Stimulated activated CD4-positive, alpha-beta T cell treated with anti-CD3 and anti-CD28 coated beads, Interleukin-12 subunit alpha, Interleukin-12 subunit beta, amount 100 ng/mL, for 4 hours (primary cell): ENCODE data around the gene PXK.

Experiments
- DNase-seq: peaks from one replicate; pipeline ENCODE4 v3.0.0-alpha.2; 2020

Gene PXK

GRCh38 chr3:58386626-58387365, 54.1 kb downstream of the PXK start:
- DNase-seq = no peak

GRCh38 chr3:58387650-58388546, 55.2 kb downstream of the PXK start:
- DNase-seq = no peak

DNA sequence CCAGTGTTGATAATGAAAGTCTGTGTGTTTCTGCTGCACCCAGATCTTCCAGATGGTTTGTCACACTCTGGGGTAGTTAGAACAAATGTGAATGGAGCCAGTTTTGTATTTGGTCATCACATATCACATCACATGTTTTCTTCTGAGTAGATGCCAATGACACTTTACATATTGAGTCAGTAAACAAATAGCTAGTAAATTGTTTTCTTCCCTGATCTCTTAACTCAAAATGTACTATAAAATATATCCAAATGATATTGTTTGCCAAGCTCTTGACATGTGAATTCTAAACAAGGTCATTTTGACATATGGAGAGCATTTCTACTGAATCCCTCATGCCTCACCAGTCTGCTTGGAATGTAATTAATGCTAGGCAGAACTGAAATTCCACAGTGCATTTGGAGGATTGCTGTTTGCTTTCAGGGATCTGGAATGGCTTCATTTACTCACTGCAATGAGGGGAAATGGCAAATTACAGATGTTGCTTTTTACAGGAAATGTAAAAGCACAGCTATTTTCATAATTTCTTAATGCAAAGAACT, 55.9 kb downstream of the PXK start:
- no peak for DNase-seq

GRCh38 chr3:58391156-58391865, 58.6 kb downstream of the PXK start:
- no peak for DNase-seq

DNA sequence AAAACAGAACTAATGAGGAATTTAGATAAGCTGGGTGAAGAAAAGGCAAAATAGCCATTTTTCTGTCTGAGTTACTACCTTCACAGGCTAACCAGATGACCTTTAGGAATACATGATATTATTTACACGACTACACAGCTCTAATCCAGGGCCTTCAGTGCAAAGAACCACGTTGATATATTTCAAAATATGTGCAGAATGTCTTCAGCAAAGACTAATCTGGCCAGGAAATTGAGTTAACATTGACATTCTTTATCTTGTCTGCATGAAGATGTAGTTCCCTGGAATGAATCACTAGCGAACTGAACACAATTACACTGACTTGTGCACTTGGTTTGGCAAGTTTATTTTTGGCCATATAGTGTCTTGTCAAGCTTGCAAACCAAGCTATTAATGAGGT, 59.5 kb downstream of the PXK start:
- DNase-seq = no peak

DNA sequence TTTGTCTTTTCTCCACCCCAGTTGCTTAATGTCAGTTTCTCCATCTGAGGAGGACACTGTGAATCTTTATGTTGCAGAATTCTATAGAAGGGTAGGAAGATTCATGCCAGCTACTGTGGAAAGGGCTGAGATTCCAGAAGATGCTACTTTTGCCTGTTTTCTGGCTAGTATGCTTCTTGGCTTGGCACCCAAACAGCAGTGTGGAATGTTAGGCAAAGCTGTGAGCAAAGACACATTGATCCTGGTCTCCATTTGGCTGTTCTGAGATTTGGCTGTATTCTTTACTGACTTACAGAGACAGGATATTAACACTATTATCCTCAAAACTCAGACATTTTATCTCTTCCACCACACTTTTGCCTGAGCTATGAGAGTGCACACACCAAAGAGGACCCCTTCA, 61.6 kb downstream of the PXK start:
- DNase-seq = no peak

GRCh38 chr3:58398669-58399333, 66.1 kb downstream of the PXK start:
- no peak for DNase-seq

- no peak for DNase-seq
Measured at GRCh38 chr3:58403513-58404109, 70.9 kb downstream of the PXK start.

GRCh38 chr3:58404396-58404795, 71.7 kb downstream of the PXK start:
- no peak for DNase-seq

- DNase-seq = no peak
Measured at GRCh38 chr3:58408906-58409305, 76.2 kb downstream of the PXK start.

DNA sequence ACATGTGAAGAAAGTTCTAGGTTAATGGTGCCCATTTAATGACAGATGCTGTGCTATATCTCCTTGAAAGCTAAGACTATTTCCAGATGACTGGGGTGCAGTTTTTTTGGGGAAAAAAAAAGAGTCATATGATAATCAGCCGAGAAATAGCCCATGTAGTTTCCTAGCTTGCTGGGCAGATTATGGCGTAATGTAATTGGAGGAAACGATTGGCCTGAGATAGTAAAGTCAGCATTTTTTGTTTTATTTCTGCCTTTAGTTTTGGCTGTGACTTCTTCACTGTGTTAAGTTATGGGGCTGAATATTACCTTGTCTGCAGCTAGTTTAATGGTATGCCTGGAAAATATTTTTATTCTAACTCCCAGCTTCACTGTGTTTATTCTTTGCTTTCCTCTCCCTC, 77.0 kb downstream of the PXK start:
- no peak for DNase-seq

GRCh38 chr3:58411036-58411435, 78.3 kb downstream of the PXK start:
- DNase-seq = no peak

DNA sequence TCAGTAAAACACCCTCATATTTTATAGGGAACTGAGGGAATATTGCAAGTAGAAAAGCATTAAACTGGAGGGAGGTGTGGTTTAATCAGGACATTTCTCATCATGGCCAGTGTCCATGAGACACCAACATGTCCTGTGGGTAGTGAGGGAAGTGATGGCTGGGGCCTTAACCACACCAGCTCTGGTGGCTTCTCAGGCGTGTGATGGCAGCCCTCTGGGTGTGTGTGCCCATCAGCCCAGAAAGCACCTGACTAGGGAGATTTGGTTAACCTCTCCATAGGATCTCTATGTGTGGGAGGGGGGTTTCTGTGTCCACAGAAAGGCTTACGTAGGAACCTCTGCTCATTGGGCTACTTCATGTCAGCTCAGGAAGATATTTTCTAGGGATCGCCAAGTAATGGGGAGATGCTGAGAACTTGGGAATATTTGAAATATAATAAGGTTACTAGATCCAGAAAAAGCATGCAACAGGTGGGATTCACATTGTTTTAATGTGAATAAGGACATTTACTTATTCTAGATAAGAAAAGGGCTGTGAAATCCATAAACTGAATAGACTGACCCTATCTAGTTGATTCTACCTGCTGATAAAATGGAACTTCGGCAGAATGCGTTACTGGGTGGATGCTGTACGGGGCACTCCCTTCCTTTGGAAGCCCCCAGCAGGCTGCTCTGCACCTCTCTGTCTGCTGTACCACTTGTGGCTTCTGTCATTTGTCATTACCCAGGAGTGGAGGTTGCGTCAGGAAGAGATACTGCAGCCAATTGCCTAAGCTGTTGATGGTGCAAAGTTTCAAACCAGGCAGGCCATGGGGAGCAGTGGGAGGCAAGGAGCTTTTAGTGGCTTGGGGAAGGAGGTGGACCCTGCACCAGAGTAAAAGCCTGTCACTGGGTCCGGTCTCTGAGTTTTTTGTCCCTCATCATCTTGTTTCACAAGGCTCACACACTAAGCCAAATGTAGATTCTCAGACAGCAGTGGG, 79.4 kb downstream of the PXK start:
- DNase-seq = no peak

GRCh38 chr3:58414538-58415197, 82.0 kb downstream of the PXK start:
- peak; percentile 22 for DNase-seq

- no peak for DNase-seq
Measured at GRCh38 chr3:58416191-58416590, 83.5 kb downstream of the PXK start.

DNA sequence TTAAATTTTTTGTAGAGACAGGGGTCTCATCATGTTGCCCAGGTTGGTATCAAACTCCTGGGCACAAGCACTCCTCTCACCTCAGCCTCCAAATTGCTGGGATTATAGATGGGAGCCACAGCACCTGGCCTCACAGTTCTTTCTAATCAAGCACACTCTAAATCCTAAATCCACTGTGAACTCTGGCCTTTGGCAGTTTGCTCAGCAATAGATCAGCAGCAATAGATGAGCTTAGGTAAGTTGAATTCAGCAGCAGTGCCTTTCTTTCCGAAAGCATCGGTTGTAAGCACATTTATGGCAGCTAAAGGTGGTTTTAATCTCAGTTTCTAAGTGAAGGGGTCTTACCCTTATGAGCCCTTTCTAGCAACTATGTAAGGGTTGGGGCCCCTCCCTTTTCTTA, 84.4 kb downstream of the PXK start:
- DNase-seq = no peak

DNA sequence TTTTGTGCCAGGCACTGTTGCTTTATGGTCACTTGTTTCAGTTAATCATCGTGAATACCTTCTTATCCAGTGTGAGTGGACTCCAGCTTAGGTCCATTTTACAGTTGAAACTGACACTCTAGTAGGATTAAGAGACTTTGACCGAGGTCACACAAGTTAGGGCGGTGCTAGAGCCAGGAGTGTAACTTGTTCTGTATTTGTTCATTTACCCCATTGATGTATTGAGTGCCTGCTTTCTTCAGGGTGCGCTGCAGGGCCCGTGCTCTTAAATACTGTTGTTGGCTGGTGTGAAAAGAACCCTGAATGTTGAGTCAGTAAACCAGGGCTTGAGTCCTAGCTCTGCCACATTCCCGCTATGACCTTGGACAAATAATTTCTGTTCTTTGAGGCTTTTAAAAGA, 85.5 kb downstream of the PXK start:
- no peak for DNase-seq

- DNase-seq = no peak
Measured at GRCh38 chr3:58419780-58420507, 87.3 kb downstream of the PXK start.

GRCh38 chr3:58421004-58421403, 88.3 kb downstream of the PXK start:
- DNase-seq = no peak
